Vagina (tissue), 2 donors: Measurements from ENCODE around the gene CLEC7A.

Experiments used
- CTCF ChIP-seq, 3 experiments: fragments of 450-650 bp in 2 of 3; fragments of 200-600 bp in 1 of 3; sonication (generic) in 1 of 3; IDR thresholded peaks; one replicate each; pipeline ENCODE4 v1.5.1; 2017 to 2019; ENCODE audit warnings: antibody characterized with exemption in 3 of 3, mild to moderate bottlenecking in 2 of 3, moderate library complexity in 2 of 3
- POLR2A ChIP-seq, 2 donors: fragments of 450-650 bp; IDR thresholded peaks; one replicate each; pipeline ENCODE4 v1.6.1; 2017; ENCODE audit warnings: antibody characterized with exemption in 2 of 2, mild to moderate bottlenecking in 2 of 2, moderate library complexity in 2 of 2

GRCh38 chr12:10069099-10069498, 60.9 kb downstream of the CLEC7A start:
- TF ChIP-seq CTCF (IDR thresholded peaks at IDR 0.05) (no peak), POLR2A (IDR thresholded peaks at IDR 0.05) (no peak)
